ENCODE data around the gene DSCAML1. TPM values are rescaled to one million over a fixed set of nuclear protein-coding genes. Genes with fewer than 3 reads are reported as not detected.

Gene DSCAML1
- total and polyA plus RNA-seq, 2 of the 8 experiments (the other 6 are each of a cell fraction or from before 2014, with no cell fraction given): 0.19 to 0.24 TPM

- TF ChIP-seq CHD7 (IDR thresholded peaks at IDR 0.05; ENCODE audit: insufficient replicate concordance, low read length): no peak
- no peak for TF ChIP-seq MAX (IDR thresholded peaks at IDR 0.05)
- no peak for TF ChIP-seq SP1 (IDR thresholded peaks at IDR 0.05; ENCODE audit: low read depth, low read length)
- TF ChIP-seq CEBPB (IDR thresholded peaks at IDR 0.05; ENCODE audit: low read depth, low read length): no peak
- TF ChIP-seq KDM5A (IDR thresholded peaks at IDR 0.05; ENCODE audit: low read length): no peak
- no peak for TF ChIP-seq SP4 (IDR thresholded peaks at IDR 0.05; ENCODE audit: low read length)
- no peak for TF ChIP-seq EP300 (IDR thresholded peaks at IDR 0.05; ENCODE audit: borderline replicate concordance in 1 of 2, low read depth in 2 of 2, low read length in 2 of 2)
- TF ChIP-seq KDM1A (IDR thresholded peaks at IDR 0.05; ENCODE audit: borderline replicate concordance, low read length): no peak
- TF ChIP-seq SAP30 (IDR thresholded peaks at IDR 0.05; ENCODE audit: insufficient read depth, insufficient replicate concordance, low read length): no peak
These were observed 86.8 kb downstream of the DSCAML1 start (continued) for GRCh38 chr11:117710211-117710610.

Data from H1 (cell line).